HG02763 (cell line): ENCODE data around the gene POMT1.

ENCODE experiments used
- ATAC-seq: cut with Tn5 transposase; IDR thresholded peaks from one replicate; pipeline ENCODE4 v1.9.1; 2021; ENCODE audit warnings: mild to moderate bottlenecking, moderate library complexity; ENCODE audit not compliant: unreplicated experiment

The POMT1 gene

GRCh38 chr9:131476777-131477345 lies 25.9 kb upstream of the POMT1 start:
- ATAC-seq, result no peak

DNA sequence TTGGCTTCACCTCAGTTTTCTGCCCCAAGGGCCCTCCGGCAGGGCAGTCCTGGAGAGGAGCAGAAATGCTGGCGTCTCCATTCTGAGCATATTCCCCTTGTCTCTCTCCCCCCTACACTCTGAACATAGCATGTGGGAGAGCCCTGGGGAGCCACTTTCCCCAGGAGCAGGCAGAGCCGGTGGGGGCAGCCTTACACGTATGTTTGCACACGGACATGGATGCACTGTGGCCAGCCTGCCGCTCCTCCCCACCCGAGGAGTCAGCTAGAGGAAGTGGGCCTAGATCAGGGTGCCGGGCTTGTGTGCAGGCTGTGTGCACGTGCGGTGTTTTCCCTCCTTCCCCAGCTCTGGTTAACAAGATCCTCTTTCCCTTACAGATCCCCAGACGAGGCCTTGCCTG lies 25.4 kb upstream of the POMT1 start:
- no peak for ATAC-seq

DNA sequence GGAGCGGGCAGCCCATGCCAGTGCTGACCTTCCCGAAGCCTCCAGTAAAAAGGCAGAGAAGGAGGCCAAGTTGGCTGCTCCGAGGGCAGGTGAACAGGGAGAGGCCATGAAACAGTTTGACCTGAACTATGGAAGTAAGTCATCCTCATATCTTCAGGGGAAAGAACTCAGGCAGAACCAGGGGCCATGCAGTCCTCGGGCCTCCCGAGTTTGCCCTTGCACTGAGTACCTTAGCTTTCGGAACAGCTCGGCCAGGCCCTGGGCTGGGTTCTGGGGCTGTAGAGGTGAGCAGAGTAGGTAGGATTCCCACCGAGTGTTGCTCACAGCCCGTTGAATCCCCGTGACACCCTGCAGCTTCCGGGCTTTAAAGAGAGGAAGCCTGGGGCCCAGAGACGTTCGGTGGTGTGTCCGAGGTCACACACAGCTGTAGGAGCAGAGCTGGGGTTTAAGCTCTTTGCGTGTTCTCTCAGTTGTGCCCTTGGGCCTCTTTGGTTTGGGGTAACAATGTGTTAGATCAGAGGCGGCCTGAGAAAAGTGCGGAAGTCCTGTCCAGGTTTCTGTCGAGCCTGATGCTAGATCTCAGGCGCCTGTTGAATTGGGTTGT lies 24.8 kb upstream of the POMT1 start:
- no peak for ATAC-seq

DNA sequence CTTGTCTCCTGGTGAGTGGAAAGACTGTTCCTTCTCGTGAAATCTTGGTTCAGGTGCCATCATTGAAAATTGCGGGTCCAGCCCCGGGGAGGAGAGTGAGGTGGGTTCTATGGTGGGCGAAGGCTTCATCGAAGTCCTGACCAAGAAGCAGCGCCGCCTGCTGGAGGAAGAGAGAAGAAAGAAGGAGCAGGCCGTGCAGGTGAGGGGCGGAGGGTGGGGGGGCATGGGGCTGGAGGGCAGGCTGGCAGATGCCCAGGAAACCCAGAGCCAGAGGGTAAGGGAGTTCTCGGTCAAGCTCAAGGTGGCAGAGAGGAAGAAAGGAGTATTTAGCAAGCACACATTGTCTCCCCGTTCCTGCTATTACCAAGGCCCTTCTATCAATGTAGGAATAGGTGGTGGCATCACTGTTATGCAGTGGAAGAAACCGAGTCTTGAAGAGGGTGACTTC lies 24.3 kb upstream of the POMT1 start:
- ATAC-seq, result no peak

DNA sequence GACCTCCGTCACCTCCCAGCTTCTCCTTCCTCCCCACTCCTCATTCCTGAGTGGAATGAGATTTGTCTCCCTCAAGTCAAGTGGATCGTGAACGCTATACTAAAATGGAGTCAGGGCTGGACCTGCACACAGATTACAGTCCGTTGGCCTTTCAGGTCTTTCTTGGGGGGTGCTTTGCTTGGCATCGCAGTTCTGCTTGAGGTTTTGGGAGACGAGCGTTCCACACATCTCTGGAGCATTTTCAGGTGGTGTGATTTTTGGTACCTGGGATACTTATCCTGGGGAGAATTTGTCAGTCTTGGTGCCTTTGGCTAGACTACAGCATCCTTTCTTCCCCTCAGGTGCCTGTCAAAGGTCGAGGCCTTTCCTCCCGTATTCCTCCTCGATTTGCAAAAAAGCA lies 23.8 kb upstream of the POMT1 start:
- ATAC-seq, result no peak

GRCh38 chr9:131480258-131480657 lies 22.5 kb upstream of the POMT1 start:
- ATAC-seq, result no peak

GRCh38 chr9:131481441-131482342 lies 21.0 kb upstream of the POMT1 start:
- no peak for ATAC-seq

DNA sequence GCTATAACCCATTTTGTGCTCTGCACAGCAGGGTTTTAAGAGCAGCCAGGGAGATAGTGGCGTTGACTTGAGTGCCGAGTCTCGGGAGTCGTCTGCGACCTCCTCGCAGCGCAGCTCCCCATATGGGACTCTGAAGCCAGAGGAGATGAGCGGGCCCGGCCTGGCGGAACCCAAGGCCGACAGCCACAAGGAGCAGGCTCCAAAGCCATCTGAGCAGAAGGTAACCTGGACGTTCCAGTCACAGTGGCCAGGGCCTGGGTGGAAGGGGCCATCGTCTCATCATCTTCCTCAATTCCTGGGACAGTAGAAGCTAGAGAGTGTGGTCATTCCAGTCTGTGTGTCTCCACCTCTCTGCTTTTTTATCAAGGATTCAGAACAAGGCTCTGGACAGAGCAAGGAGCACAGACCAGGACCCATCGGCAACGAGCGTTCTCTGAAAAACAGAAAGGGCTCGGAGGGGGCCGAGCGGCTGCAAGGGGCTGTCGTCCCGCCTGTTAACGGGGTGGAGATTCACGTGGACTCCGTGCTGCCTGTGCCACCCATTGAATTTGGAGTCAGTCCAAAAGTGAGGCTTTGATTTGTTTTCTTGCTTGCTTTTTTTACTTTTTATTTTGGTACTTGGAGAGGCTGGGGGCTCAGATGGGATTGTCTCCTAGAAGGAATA lies 20.2 kb upstream of the POMT1 start:
- ATAC-seq, result no peak

DNA sequence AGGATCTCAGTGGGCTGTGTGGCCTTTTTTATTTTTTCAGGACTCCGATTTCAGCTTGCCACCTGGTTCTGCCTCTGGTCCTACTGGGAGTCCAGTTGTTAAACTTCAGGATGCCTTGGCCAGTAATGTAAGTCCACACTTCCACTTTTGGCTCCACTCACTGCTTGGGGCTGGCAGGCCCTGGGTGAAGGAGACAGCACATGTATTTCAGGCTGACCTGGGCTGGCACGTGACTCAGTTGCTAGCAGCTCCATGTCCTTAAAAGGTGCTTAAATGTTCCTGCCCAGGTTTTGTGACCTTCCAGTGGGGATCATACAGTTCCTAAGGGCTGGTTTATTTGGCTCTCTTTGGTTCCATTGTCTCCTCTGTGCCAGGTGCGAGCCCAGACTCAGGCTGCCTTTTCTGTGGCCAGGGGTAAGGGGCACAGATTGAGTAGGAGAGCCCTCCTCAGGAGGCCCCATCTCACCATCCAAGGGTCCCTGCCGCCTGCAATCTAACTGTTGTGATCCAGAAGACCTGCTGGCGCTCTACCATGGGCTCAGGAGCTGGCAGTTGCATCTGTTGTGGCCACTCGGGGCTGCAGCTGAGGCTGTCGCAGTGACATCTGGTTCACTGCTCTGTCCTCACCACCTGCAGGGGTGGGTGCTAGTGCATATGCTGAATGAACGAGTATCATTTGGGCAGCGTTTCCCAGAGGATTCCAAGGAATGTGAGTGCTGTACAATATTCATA lies 19.2 kb upstream of the POMT1 start:
- no peak for ATAC-seq

DNA sequence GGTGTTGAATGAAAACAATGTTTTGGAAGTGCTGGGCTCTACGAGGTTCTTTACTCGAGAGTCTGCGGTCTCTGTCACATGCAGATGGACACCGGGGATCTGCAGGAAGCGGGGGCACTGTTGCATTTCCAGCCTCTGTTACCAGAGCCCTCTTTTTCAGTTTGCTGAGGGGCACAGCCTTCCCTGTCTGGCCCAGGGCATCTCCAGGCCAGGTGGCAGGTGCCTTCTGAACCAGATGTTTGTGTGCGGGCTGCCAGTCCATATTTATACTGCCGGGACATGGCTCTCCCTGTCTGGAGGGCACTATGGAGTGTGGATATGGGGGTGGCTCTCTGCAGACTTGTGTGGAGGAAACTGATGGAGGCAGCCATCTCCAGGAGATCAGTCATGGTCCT lies 18.7 kb upstream of the POMT1 start:
- no peak for ATAC-seq

DNA sequence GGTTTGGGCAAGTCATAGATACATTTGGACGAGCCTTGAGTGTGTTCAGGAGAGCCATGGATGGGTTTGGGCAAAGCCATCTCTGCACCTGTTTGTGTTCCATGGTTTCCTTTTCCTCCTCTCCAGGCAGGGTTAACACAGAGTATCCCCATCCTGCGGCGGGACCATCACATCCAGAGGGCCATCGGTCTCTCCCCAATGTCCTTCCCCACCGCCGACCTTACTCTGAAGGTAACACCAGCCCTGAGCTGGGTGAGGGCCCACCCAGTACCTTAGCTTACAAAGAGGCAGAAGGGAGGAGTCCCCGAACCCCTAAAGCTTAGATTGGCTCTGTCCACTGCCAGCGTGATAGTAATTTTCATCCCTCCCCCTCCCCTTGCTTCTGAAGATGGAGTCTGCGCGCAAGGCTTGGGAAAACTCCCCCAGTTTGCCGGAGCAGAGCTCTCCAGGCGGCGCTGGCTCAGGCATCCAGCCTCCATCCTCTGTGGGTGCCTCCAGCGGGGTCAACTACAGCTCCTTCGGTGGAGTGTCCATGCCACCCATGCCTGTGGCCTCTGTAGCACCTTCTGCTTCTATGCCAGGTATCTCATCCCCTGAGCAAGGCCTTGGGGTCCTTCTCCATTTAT lies 18.0 kb upstream of the POMT1 start:
- ATAC-seq, result no peak

DNA sequence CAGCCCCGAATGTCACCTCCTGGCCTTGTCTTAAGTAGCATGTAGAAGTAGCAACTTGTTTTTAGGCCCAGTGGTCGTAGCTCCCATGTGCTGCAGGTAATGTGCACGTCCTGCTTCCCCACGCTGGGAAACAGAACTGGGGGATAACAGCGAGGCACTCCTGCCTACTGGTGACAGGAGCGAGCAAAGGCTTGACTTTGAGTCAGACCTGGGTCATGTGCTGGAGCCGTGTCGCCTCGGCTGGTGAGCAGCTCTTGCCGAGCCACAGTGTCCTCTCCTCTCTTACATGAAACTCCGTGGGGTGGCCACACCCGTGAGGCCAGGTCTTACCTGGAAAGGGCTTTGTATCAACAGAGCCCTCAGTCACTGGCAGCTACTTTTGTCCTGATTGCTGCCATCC lies 17.5 kb upstream of the POMT1 start:
- ATAC-seq, result no peak

DNA sequence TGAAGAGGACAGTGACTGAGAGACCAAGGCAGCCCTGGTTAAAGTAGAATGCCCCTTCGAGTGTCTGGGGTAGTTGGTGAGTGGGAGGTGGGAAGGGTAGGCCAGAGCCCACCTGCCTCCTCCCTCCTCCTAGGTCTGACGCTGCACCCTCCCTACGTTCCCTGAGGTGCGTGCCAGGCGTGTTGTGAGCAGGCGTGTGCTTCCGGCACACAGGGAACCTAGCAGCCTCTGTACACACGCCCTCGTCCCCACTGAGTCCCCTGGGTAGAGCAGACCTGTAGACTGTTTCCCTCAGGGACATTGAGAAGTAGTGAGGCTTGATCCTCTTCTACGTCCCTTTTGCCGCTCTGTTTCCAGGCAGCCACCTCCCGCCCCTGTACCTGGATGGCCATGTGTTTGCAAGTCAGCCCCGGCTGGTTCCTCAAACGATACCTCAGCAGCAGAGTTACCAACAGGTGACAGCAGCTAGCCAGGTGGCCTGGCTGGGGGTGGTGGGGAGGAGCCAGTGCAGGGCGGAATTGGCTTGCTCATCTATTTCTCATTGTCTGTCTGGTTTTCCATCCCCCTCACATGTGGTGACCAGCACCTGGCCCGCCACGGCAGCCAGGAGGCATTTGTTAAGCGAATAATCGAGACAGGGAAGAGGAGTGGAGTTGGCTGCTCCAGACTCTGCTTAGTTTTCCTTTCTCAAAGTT lies 16.8 kb upstream of the POMT1 start:
- no peak for ATAC-seq

GRCh38 chr9:131487001-131487400 lies 15.7 kb upstream of the POMT1 start:
- no peak for ATAC-seq

GRCh38 chr9:131487621-131488031 lies 15.1 kb upstream of the POMT1 start:
- no peak for ATAC-seq

GRCh38 chr9:131490514-131490913 lies 12.2 kb upstream of the POMT1 start:
- ATAC-seq, result no peak

- no peak for ATAC-seq
These were observed 11.6 kb upstream of the POMT1 start for GRCh38 chr9:131491001-131491710.

DNA sequence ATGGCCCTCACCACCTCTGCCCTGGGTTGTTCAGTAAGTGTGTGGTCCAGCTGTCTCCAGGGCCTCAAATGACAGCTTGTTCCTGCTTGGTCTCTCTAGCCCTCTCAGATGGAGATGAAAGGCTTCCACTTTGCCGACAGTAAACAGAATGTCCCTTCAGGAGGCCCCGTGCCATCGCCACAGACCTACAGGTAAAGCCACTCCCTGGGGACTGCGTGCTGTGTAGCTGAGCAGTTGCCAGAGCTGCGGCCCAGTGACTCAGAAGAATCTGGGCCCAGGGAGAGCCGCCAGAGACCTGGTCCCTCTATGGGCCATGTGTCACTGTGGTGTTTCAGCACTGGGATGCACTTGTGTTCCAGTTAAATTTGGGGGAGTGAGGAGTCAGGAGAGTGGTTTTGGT lies 10.6 kb upstream of the POMT1 start:
- ATAC-seq, result no peak

GRCh38 chr9:131494296-131494870 lies 8.3 kb upstream of the POMT1 start:
- ATAC-seq, result no peak
